ENCODE results near the gene RNASE11. TPM values are rescaled to one million over a fixed set of nuclear protein-coding genes. Genes with fewer than 3 reads are reported as not detected.

RNASE11 gene
- total and polyA plus RNA-seq, 4 donors: not detected

- Histone ChIP-seq H3K27ac (ENCODE audit: low read depth in 1 of 2, low read length in 2 of 2) (no peak overlapping the region), H3K9ac (ENCODE audit: low read depth in 1 of 2, low read length in 2 of 2) (no peak overlapping the region), H3K4me1 (ENCODE audit: control insufficient read depth in 4 of 4, insufficient read depth in 4 of 4, low read length in 3 of 4) (no peaks in the 10 kb centered on the region), H3K4me3 (ENCODE audit: low read depth in 1 of 3, low read length in 3 of 3) (no peak overlapping the region), H3K9me3 (ENCODE audit: control insufficient read depth in 4 of 4, low read length in 3 of 4) (no peaks in the 10 kb centered on the region), H3K36me3 (ENCODE audit: control insufficient read depth in 4 of 4, insufficient read depth in 3 of 4, low read depth in 1 of 4, low read length in 3 of 4) (no peaks in the 10 kb centered on the region), H3K27me3 (ENCODE audit: control insufficient read depth in 4 of 4, insufficient read depth in 4 of 4, low read length in 3 of 4) (no peaks in the 10 kb centered on the region)
- TF ChIP-seq RAD21 (IDR thresholded peaks at IDR 0.05) (no peak), SP1 (IDR thresholded peaks at IDR 0.05) (no peak), CTCF (IDR thresholded peaks at IDR 0.05; ENCODE audit: low read depth, low read length, missing input control) (no peak), GABPA (IDR thresholded peaks at IDR 0.05 in 1 of 2, conservative IDR thresholded peaks at IDR 0.05 in 1 of 2) (no peak), RXRA (IDR thresholded peaks at IDR 0.05) (no peak), NR2F2 (IDR thresholded peaks at IDR 0.05) (no peak), JUND (IDR thresholded peaks at IDR 0.05) (no peak), EGR1 (IDR thresholded peaks at IDR 0.05; ENCODE audit: low read depth in 2 of 2) (no peak), YY1 (IDR thresholded peaks at IDR 0.05) (no peak), FOXA2 (IDR thresholded peaks at IDR 0.05) (no peak), FOXA1 (IDR thresholded peaks at IDR 0.05) (no peak), MAX (IDR thresholded peaks at IDR 0.05) (no peak)
- TF ChIP-seq, protein P1, sequence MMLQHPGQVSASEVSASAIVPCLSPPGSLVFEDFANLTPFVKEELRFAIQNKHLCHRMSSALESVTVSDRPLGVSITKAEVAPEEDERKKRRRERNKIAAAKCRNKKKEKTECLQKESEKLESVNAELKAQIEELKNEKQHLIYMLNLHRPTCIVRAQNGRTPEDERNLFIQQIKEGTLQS (IDR thresholded peaks at IDR 0.05): no peak
- no peak for DNase-seq (ENCODE audit: low spot score)
Observed at GRCh38 chr14:20583142-20583541, 4.7 kb downstream of the RNASE11 start.

DNA sequence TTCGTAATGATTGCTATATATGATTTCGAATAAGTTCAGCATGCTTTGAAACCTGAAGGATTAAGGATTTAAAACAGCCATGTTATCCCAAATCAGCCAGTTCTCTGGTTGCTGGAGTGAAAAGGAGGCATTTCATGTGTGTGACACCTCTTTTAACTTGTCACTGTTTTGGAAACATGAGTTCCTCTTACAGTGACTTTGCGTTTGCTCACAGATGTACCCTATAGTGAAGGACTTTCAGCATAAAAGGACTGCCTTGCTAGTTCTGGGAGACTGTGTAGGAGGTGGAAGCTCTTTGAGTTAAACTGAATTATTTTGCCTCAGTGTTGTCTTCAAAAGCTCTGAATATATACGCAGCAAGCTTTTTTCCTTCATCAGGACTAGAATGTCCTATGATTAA is 7.6 kb downstream of the RNASE11 start:
- no peaks in the 10 kb centered on the region for H3K9me3 ChIP-seq (ENCODE audit: control insufficient read depth in 4 of 4, low read length in 3 of 4)

More for the DNA sequence above, 7.6 kb downstream of the RNASE11 start:
- no peaks in the 10 kb centered on the region for H3K27me3 ChIP-seq (ENCODE audit: control insufficient read depth in 4 of 4, insufficient read depth in 4 of 4, low read length in 3 of 4)
- no peaks in the 10 kb centered on the region for H3K36me3 ChIP-seq (ENCODE audit: control insufficient read depth in 4 of 4, insufficient read depth in 3 of 4, low read depth in 1 of 4, low read length in 3 of 4)
- H3K4me1 ChIP-seq (ENCODE audit: control insufficient read depth in 4 of 4, insufficient read depth in 4 of 4, low read length in 3 of 4): no peaks in the 10 kb centered on the region
- H3K4me3 ChIP-seq (ENCODE audit: low read depth in 1 of 3, low read length in 3 of 3): no peak overlapping the region
- no peak overlapping the region for H3K27ac ChIP-seq (ENCODE audit: low read depth in 1 of 2, low read length in 2 of 2)
- TF ChIP-seq MAX (IDR thresholded peaks at IDR 0.05) (no peak), SP1 (IDR thresholded peaks at IDR 0.05) (no peak), EGR1 (IDR thresholded peaks at IDR 0.05; ENCODE audit: low read depth in 2 of 2) (no peak), RAD21 (IDR thresholded peaks at IDR 0.05) (no peak), JUND (IDR thresholded peaks at IDR 0.05) (no peak), FOXA2 (IDR thresholded peaks at IDR 0.05) (no peak), YY1 (IDR thresholded peaks at IDR 0.05) (no peak), CTCF (IDR thresholded peaks at IDR 0.05; ENCODE audit: low read depth, low read length, missing input control) (no peak), NR2F2 (IDR thresholded peaks at IDR 0.05) (no peak), FOXA1 (IDR thresholded peaks at IDR 0.05) (no peak), HNF4G (IDR thresholded peaks at IDR 0.05) (no peak), RXRA (IDR thresholded peaks at IDR 0.05) (no peak), GABPA (IDR thresholded peaks at IDR 0.05 in 1 of 2, conservative IDR thresholded peaks at IDR 0.05 in 1 of 2) (no peak), TAF1 (conservative IDR thresholded peaks at IDR 0.05) (no peak), REST (IDR thresholded peaks at IDR 0.05) (no peak), HNF4A (conservative IDR thresholded peaks at IDR 0.05) (no peak)
- TF ChIP-seq, protein P1 (IDR thresholded peaks at IDR 0.05): no peak
- TF ChIP-seq, protein P2, sequence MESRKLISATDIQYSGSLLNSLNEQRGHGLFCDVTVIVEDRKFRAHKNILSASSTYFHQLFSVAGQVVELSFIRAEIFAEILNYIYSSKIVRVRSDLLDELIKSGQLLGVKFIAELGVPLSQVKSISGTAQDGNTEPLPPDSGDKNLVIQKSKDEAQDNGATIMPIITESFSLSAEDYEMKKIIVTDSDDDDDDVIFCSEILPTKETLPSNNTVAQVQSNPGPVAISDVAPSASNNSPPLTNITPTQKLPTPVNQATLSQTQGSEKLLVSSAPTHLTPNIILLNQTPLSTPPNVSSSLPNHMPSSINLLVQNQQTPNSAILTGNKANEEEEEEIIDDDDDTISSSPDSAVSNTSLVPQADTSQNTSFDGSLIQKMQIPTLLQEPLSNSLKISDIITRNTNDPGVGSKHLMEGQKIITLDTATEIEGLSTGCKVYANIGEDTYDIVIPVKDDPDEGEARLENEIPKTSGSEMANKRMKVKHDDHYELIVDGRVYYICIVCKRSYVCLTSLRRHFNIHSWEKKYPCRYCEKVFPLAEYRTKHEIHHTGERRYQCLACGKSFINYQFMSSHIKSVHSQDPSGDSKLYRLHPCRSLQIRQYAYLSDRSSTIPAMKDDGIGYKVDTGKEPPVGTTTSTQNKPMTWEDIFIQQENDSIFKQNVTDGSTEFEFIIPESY (IDR thresholded peaks at IDR 0.05): no peak
- 88% methylated on average over 4 of the region's 4 CpGs for WGBS
- no peak for DNase-seq (ENCODE audit: low spot score)
- H3K9ac ChIP-seq (ENCODE audit: low read depth in 1 of 2, low read length in 2 of 2): no peak overlapping the region

All from liver (tissue), 9 donors.